SK-N-SH (cell line): ENCODE data around the gene MYBPC3. TPM values are rescaled to one million over a fixed set of nuclear protein-coding genes. Genes with fewer than 3 reads are reported as not detected.

Experiments used
- CTCF ChIA-PET: fragments of 300-600, 350-600 bp; formaldehyde crosslinking; extraction: SDS; loops from one replicate; lab custom pipeline; 2021; lab: Yijun Ruan, JAX
- POLR2A ChIA-PET: fragments of 350-600 bp; sonication (Branson Sonifier 250); formaldehyde crosslinking; extraction: SDS; loops from one replicate; lab custom pipeline; 2020; ENCODE audit warnings: antibody characterized with exemption, inconsistent platforms; lab: Yijun Ruan, JAX
- DNase-seq: peaks from one replicate; pipeline ENCODE4 v3.0.0; 2012
- H2AFZ ChIP-seq: fragments of 200-600 bp; sonication (generic); 2 replicates; pipeline ENCODE4 v1.8.1; 2016; ENCODE audit warnings: antibody characterized with exemption, mild to moderate bottlenecking, low read depth
- H3F3A ChIP-seq: fragments of 200-600 bp; sonication (generic); replicated peaks from 2 replicates; pipeline ENCODE3; 2016; ENCODE audit warnings: antibody characterized with exemption, mild to moderate bottlenecking; ENCODE audit not compliant: insufficient read depth
- H3K27ac ChIP-seq, 2 experiments: fragments of 200-500 bp in 1 of 2; fragments of 200-600 bp in 1 of 2; sonication (Bioruptor generic) in 1 of 2; sonication (generic), shearing (Covaris generic) in 1 of 2; 2 replicates each; pipeline versions ENCODE4 v1.5.1 to v1.6.1; 2014 to 2016; ENCODE audit warnings: low read depth in 2 of 2, inconsistent platforms in 1 of 2, low read length in 1 of 2, mild to moderate bottlenecking in 1 of 2, mixed read lengths in 1 of 2
- H3K27me3 ChIP-seq: fragments of 200-600 bp; sonication (generic), shearing (Covaris generic); 2 replicates; pipeline ENCODE4 v1.6.1; 2016; ENCODE audit warnings: mixed run types; ENCODE audit not compliant: insufficient read depth
- H3K36me3 ChIP-seq, 2 experiments: fragments of 200-500 bp in 1 of 2; fragments of 200-600 bp in 1 of 2; sonication (Bioruptor generic) in 1 of 2; sonication (generic) in 1 of 2; replicated peaks in 1 of 2; 2 replicates each; pipeline versions ENCODE3 to v1.5.1; 2014 to 2016; ENCODE audit warnings: low read length in 1 of 2, mild to moderate bottlenecking in 1 of 2; ENCODE audit not compliant: insufficient read depth in 2 of 2, control insufficient read depth in 1 of 2
- H3K4me1 ChIP-seq, 2 experiments: fragments of 200-500 bp in 1 of 2; fragments of 200-600 bp in 1 of 2; sonication (Bioruptor generic) in 1 of 2; sonication (generic), shearing (Covaris generic) in 1 of 2; 2 replicates each; pipeline versions ENCODE4 v1.5.1 to v1.6.1; 2014 to 2016; ENCODE audit warnings: low read depth in 1 of 2, low read length in 1 of 2, mixed run types in 1 of 2; ENCODE audit not compliant: insufficient read depth in 2 of 2, control insufficient read depth in 1 of 2
- H3K4me2 ChIP-seq: fragments of 200-600 bp; sonication (generic), shearing (Covaris generic); 2 replicates; pipeline ENCODE4 v1.6.1; 2017; ENCODE audit warnings: mixed run types
- H3K4me3 ChIP-seq, 2 experiments: fragments of 200-500 bp in 1 of 2; fragments of 200-600 bp in 1 of 2; sonication (Bioruptor generic) in 1 of 2; sonication (generic), shearing (Covaris generic) in 1 of 2; 2 replicates each; pipeline versions ENCODE4 v1.5.1 to v1.8.1; 2014 to 2016; ENCODE audit warnings: low read depth in 2 of 2, inconsistent platforms in 1 of 2, low read length in 1 of 2, mild to moderate bottlenecking in 1 of 2, mixed read lengths in 1 of 2, moderate library complexity in 1 of 2
- H3K79me2 ChIP-seq: fragments of 200-600 bp; sonication (generic); 2 replicates; pipeline ENCODE4 v1.8.1; 2017; ENCODE audit warnings: mild to moderate bottlenecking; ENCODE audit not compliant: insufficient read depth
- H3K9ac ChIP-seq: fragments of 200-600 bp; sonication (generic); 2 replicates; pipeline ENCODE4 v1.6.1; 2017; ENCODE audit warnings: mixed run types
- H3K9me2 ChIP-seq: fragments of 200-600 bp; sonication (generic); 2 replicates; pipeline ENCODE4 v1.6.1; 2017; ENCODE audit warnings: mixed run types
- H3K9me3 ChIP-seq: fragments of 200-600 bp; sonication (generic); 2 replicates; pipeline ENCODE4 v1.6.1; 2017; ENCODE audit warnings: mixed run types, mild to moderate bottlenecking, moderate library complexity
- H4K20me1 ChIP-seq: fragments of 200-600 bp; sonication (generic); 2 replicates; pipeline ENCODE4 v1.6.1; 2017; ENCODE audit warnings: mild to moderate bottlenecking, mixed run types; ENCODE audit not compliant: insufficient read depth
- CHD2 ChIP-seq: fragments of 150-350 bp; IDR thresholded peaks from 2 replicates; pipeline ENCODE4 v1.6.1; 2018; ENCODE audit warnings: low read length; ENCODE audit not compliant: partially characterized antibody
- CTCF ChIP-seq: fragments of 200-600 bp; sonication (generic); IDR thresholded peaks from 2 replicates; pipeline ENCODE4 v1.6.1; 2017; ENCODE audit warnings: antibody characterized with exemption, mild to moderate bottlenecking, moderate library complexity
- ELF1 ChIP-seq: IDR thresholded peaks from 2 replicates; pipeline ENCODE4 v1.4.0; 2012
- EZH2phosphoT487 ChIP-seq: fragments of 200-600 bp; sonication (generic); IDR thresholded peaks from 2 replicates; pipeline ENCODE4 v1.6.1; 2017; ENCODE audit warnings: low read depth, mixed run types, mild to moderate bottlenecking, antibody characterized with exemption, moderate library complexity, borderline replicate concordance
- FOXJ3 ChIP-seq: sonication (generic); formaldehyde crosslinking; IDR thresholded peaks from 2 replicates; pipeline ENCODE4 v1.5.1; 2020; ENCODE audit warnings: mild to moderate bottlenecking, missing genetic modification reagents
- FOXM1 ChIP-seq: IDR thresholded peaks from 2 replicates; pipeline ENCODE4 v1.4.0; 2012; ENCODE audit warnings: low read depth, mild to moderate bottlenecking
- GABPA ChIP-seq: IDR thresholded peaks from 2 replicates; pipeline ENCODE4 v1.4.0; 2012; ENCODE audit warnings: low read depth, mild to moderate bottlenecking
- IRF3 ChIP-seq: fragments of 150-350 bp; IDR thresholded peaks from 2 replicates; pipeline ENCODE4 v1.6.1; 2016; ENCODE audit warnings: mild to moderate bottlenecking, low read depth, low read length
- JUND ChIP-seq: IDR thresholded peaks from 2 replicates; pipeline ENCODE4 v1.4.0; 2012
- MEF2A ChIP-seq: IDR thresholded peaks from 2 replicates; pipeline ENCODE4 v1.4.0; 2012; ENCODE audit warnings: low read depth, borderline replicate concordance
- POLR2AphosphoS5 ChIP-seq: IDR thresholded peaks from 2 replicates; pipeline ENCODE4 v1.6.1; 2012; ENCODE audit warnings: low read depth, low read length
- RAD21 ChIP-seq: IDR thresholded peaks from 2 replicates; pipeline ENCODE4 v1.6.1; 2012; ENCODE audit warnings: mild to moderate bottlenecking, low read length
- RCOR1 ChIP-seq: fragments of 150-350 bp; IDR thresholded peaks from 2 replicates; pipeline ENCODE4 v1.6.1; 2017; ENCODE audit warnings: antibody characterized with exemption, low read length
- TAF1 ChIP-seq: IDR thresholded peaks from 2 replicates; pipeline ENCODE4 v1.6.1; 2012; ENCODE audit warnings: low read depth, mild to moderate bottlenecking, low read length, moderate library complexity, borderline replicate concordance
- TEAD4 ChIP-seq: IDR thresholded peaks from 2 replicates; pipeline ENCODE4 v1.4.0; 2012; ENCODE audit warnings: mild to moderate bottlenecking, borderline replicate concordance; ENCODE audit not compliant: insufficient read depth
- WGBS: methylation state at CpG from one replicate; pipeline ENCODE4 v1.1.6; 2017; ENCODE audit warnings: low lambda C conversion rate; 5-methylcytosine and 5-hydroxymethylcytosine counted together
- polyA plus RNA-seq, 3 experiments: library from polyadenylated mRNA; depleted of rRNA; stranded (reverse); fragments of >200 nt; gene quantifications; 2 replicates each; pipeline ENCODE4 v1.2.3, GENCODE V29; 2012
- TF ChIP-seq, protein P1 (sequence below): IDR thresholded peaks from 2 replicates; pipeline ENCODE4 v1.4.0; 2012; ENCODE audit warnings: low read depth
- TF ChIP-seq, protein P2 (sequence below): IDR thresholded peaks from 2 replicates; pipeline ENCODE4 v1.4.0; 2012; ENCODE audit warnings: low read depth, borderline replicate concordance

MYBPC3 gene
- polyA plus RNA-seq, 1 of the 3 experiments (the other 2 are of a cell fraction): not detected

- POLR2A ChIA-PET: interaction anchor here (0.6 kb wide), 1 partner anchor 17 kb away, joined by 3 read pairs; no protein-coding TSS in a partner anchor
- WGBS: 96% methylated on average over 1 of the region's 1 CpG
- TF ChIP-seq CTCF (no peak), TAF1 (no peak), IRF3 (no peak), CHD2 (no peak), MEF2A (no peak), FOXM1 (no peak)
- peaks cover 51 to 52% of the 10 kb centered on the region in 2 experiments for H3K36me3 ChIP-seq
- H4K20me1 ChIP-seq: no peaks in the 10 kb centered on the region
- no peaks in the 10 kb centered on the region for H3K79me2 ChIP-seq
- no peak overlapping the region for H3K27ac ChIP-seq
- H3K9me2 ChIP-seq: no peaks in the 10 kb centered on the region
- CTCF ChIA-PET: interaction anchor here (0.9 to 1.8 kb wide), 4 partner anchors 13 to 129 kb away, joined by 3 to 7 read pairs (median 5); partner anchors contain the start of gene ARFGAP2
- no peak overlapping the region for H3K4me3 ChIP-seq
- H3K4me1 ChIP-seq: peaks cover 0 to 3% of the 10 kb centered on the region in 2 experiments; a peak in 1 of 4 replicates
- H3K9ac ChIP-seq: no peak overlapping the region
- H3F3A ChIP-seq: no peaks in the 10 kb centered on the region
- H3K27me3 ChIP-seq: no peaks in the 10 kb centered on the region
- no peak for DNase-seq
- H3K4me2 ChIP-seq: no peak overlapping the region
- no peak overlapping the region for H2AFZ ChIP-seq
- H3K9me3 ChIP-seq: 0 out of 2 replicates have a peak, but pooled peaks cover 3% of the 10 kb centered on the region
Measured at GRCh38 chr11:47306484-47306844, 46.0 kb downstream of the MYBPC3 start.

DNA sequence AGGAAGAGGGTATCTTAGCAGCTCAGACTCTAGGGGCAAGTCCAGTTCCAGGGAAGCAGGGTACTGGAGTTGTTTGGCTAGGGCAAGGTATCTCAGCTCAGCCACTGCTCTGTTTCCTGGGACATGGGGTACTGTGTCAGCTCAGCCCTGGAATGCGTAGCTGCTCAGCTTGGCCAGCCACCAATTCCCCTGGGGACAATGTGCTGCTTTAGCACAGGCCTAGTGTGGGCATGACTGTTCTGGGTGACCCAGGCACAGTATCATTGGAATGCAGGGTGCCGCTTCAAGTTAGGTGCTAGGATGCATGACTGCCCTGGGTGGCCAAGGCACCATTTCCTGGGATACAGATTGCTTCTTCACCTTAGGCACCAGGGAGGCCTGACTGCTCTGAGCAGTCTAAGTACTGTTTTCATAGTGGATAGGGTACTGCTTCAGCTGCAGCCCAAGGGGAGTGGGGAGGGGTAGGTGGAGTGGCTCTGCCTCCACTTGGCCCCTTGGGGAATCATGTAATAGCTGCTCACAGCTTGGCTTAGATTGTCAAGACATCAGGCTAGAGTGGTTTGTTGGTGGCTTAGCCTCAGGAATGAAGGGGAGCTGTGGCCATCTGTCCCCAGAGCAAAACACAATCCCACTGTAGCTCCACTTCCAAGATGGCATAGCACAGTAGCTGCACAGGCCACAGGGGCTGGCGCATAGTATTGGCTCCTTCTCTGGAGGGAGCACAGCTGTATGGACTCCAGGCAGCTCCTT is 46.6 kb downstream of the MYBPC3 start:
- no CpG with 5 or more reads among the region's 3 CpGs for WGBS
- CTCF ChIA-PET: interaction anchor here (1.4 to 1.8 kb wide), 2 partner anchors 68 to 129 kb away, joined by 7 read pairs; partner anchors contain the start of gene ARFGAP2
- POLR2A ChIA-PET: no interaction called here

More for the DNA sequence above, 46.6 kb downstream of the MYBPC3 start:
- no peak overlapping the region for H3K9ac ChIP-seq
- no peak overlapping the region for H3K4me2 ChIP-seq
- no peaks in the 10 kb centered on the region for H3F3A ChIP-seq
- 0 out of 2 replicates have a peak, but pooled peaks cover 8% of the 10 kb centered on the region for H3K9me3 ChIP-seq
- no peak overlapping the region for H2AFZ ChIP-seq
- H3K27me3 ChIP-seq: no peaks in the 10 kb centered on the region
- no peak overlapping the region for H3K4me3 ChIP-seq
- peaks cover 46 to 52% of the 10 kb centered on the region in 2 experiments for H3K36me3 ChIP-seq
- TF ChIP-seq, protein P1, sequence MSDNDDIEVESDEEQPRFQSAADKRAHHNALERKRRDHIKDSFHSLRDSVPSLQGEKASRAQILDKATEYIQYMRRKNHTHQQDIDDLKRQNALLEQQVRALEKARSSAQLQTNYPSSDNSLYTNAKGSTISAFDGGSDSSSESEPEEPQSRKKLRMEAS: no peak
- no peak for TF ChIP-seq RCOR1
- no peak for TF ChIP-seq MEF2A
- no peak for TF ChIP-seq RAD21
- no peak for TF ChIP-seq POLR2AphosphoS5
- no peak for TF ChIP-seq GABPA
- TF ChIP-seq ELF1: no peak
- no peak for TF ChIP-seq JUND
- no peak for TF ChIP-seq EZH2phosphoT487
- TF ChIP-seq, protein P2, sequence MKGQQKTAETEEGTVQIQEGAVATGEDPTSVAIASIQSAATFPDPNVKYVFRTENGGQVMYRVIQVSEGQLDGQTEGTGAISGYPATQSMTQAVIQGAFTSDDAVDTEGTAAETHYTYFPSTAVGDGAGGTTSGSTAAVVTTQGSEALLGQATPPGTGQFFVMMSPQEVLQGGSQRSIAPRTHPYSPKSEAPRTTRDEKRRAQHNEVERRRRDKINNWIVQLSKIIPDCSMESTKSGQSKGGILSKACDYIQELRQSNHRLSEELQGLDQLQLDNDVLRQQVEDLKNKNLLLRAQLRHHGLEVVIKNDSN: no peak
- TF ChIP-seq FOXJ3 (CRISPR knock-in tag): no peak
- TF ChIP-seq TEAD4: no peak
- H4K20me1 ChIP-seq: no peaks in the 10 kb centered on the region
- no peaks in the 10 kb centered on the region for H3K9me2 ChIP-seq
- no peaks in the 10 kb centered on the region for H3K79me2 ChIP-seq
- no peak for DNase-seq
- peaks cover 0 to 3% of the 10 kb centered on the region in 2 experiments; a peak in 1 of 4 replicates for H3K4me1 ChIP-seq
- H3K27ac ChIP-seq: no peak overlapping the region
